MM.1S (cell line): ENCODE data around the gene ENPP3.

Experiments used
- DNase-seq: peaks from one replicate; pipeline ENCODE4 v3.0.0-alpha.2; 2015
- H2AFZ ChIP-seq: fragments of 300-600 bp; sonication (generic); 2 replicates; pipeline ENCODE4 v1.6.0; 2016; ENCODE audit warnings: antibody characterized with exemption, low read length
- H3F3A ChIP-seq: fragments of 300-600 bp; sonication (generic); 2 replicates; pipeline ENCODE4 v1.6.1; 2016; ENCODE audit warnings: mild to moderate bottlenecking, antibody characterized with exemption, low read length, moderate library complexity, mixed read lengths; ENCODE audit not compliant: insufficient read depth
- H3K27ac ChIP-seq: fragments of 300-600 bp; sonication (generic); 2 replicates; pipeline ENCODE4 v1.5.1; 2016; ENCODE audit warnings: mild to moderate bottlenecking, low read length
- H3K27me3 ChIP-seq: fragments of 300-600 bp; sonication (generic); replicated peaks from 2 replicates; pipeline ENCODE4 v1.6.0; 2016; ENCODE audit warnings: low read length; ENCODE audit not compliant: insufficient read depth
- H3K36me3 ChIP-seq: fragments of 300-600 bp; sonication (generic); replicated peaks from 2 replicates; pipeline ENCODE4 v1.6.1; 2016; ENCODE audit warnings: mild to moderate bottlenecking, low read length, mixed read lengths; ENCODE audit not compliant: insufficient read depth
- H3K4me1 ChIP-seq: fragments of 300-600 bp; sonication (generic); 2 replicates; pipeline ENCODE4 v1.6.1; 2016; ENCODE audit warnings: low read length, mixed read lengths
- H3K4me2 ChIP-seq: fragments of 300-600 bp; sonication (generic); 2 replicates; pipeline ENCODE4 v1.6.0; 2016; ENCODE audit warnings: low read depth, low read length
- H3K4me3 ChIP-seq: fragments of 300-600 bp; sonication (generic); 2 replicates; pipeline ENCODE4 v1.5.1; 2016; ENCODE audit warnings: low read length, mixed read lengths
- H3K79me2 ChIP-seq: fragments of 300-600 bp; sonication (generic); 2 replicates; pipeline ENCODE4 v1.6.1; 2016; ENCODE audit warnings: mixed run types, low read length, mixed read lengths
- H3K9ac ChIP-seq: fragments of 300-600 bp; sonication (generic); 2 replicates; pipeline ENCODE4 v1.6.1; 2016; ENCODE audit warnings: low read length, mixed read lengths
- H3K9me2 ChIP-seq: fragments of 300-600 bp; sonication (generic); replicated peaks from 2 replicates; pipeline ENCODE4 v1.6.1; 2016; ENCODE audit warnings: mild to moderate bottlenecking, low read length, mixed read lengths; ENCODE audit not compliant: insufficient read depth
- H3K9me3 ChIP-seq: fragments of 300-600 bp; sonication (generic); replicated peaks from 2 replicates; pipeline ENCODE4 v1.6.1; 2016; ENCODE audit warnings: mild to moderate bottlenecking, low read length, mixed read lengths; ENCODE audit not compliant: insufficient read depth
- H4K20me1 ChIP-seq: fragments of 300-600 bp; sonication (generic); 2 replicates; pipeline ENCODE4 v1.6.1; 2016; ENCODE audit warnings: mild to moderate bottlenecking, low read length, moderate library complexity, mixed read lengths; ENCODE audit not compliant: insufficient read depth
- EZH2 ChIP-seq: fragments of 300-600 bp; sonication (generic); optimal IDR thresholded peaks from 2 replicates; pipeline ENCODE3; 2017; ENCODE audit warnings: low read depth, mild to moderate bottlenecking, antibody characterized with exemption, low read length, mixed read lengths
- EZH2phosphoT487 ChIP-seq: fragments of 300-600 bp; sonication (generic); IDR thresholded peaks from 2 replicates; pipeline ENCODE4 v1.6.1; 2018; ENCODE audit warnings: antibody characterized with exemption, low read length
- TF ChIP-seq, protein P1 (sequence below): fragments of 300-600 bp; sonication (generic); IDR thresholded peaks from 2 replicates; pipeline ENCODE4 v1.5.1; 2016; ENCODE audit warnings: antibody characterized with exemption, low read length, mixed read lengths

ENPP3 gene

GRCh38 chr6:131692589-131692988, 55.5 kb downstream of the ENPP3 start:
- TF ChIP-seq EZH2 (no peak), EZH2phosphoT487 (no peak)
- TF ChIP-seq, protein P1, sequence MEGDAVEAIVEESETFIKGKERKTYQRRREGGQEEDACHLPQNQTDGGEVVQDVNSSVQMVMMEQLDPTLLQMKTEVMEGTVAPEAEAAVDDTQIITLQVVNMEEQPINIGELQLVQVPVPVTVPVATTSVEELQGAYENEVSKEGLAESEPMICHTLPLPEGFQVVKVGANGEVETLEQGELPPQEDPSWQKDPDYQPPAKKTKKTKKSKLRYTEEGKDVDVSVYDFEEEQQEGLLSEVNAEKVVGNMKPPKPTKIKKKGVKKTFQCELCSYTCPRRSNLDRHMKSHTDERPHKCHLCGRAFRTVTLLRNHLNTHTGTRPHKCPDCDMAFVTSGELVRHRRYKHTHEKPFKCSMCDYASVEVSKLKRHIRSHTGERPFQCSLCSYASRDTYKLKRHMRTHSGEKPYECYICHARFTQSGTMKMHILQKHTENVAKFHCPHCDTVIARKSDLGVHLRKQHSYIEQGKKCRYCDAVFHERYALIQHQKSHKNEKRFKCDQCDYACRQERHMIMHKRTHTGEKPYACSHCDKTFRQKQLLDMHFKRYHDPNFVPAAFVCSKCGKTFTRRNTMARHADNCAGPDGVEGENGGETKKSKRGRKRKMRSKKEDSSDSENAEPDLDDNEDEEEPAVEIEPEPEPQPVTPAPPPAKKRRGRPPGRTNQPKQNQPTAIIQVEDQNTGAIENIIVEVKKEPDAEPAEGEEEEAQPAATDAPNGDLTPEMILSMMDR = no peak
- no peak overlapping the region for H3K4me2 ChIP-seq
- H2AFZ ChIP-seq = no peak overlapping the region
- peaks cover 33% of the 10 kb centered on the region for H3K27me3 ChIP-seq
- H3K9ac ChIP-seq = no peak overlapping the region
- no peaks in the 10 kb centered on the region for H3K36me3 ChIP-seq
- H3F3A ChIP-seq = peaks cover 19% of the 10 kb centered on the region
- H3K79me2 ChIP-seq = no peaks in the 10 kb centered on the region
- H4K20me1 ChIP-seq = no peaks in the 10 kb centered on the region; the same call in 1 of the 2 replicates
- H3K9me2 ChIP-seq = no peaks in the 10 kb centered on the region
- H3K4me1 ChIP-seq = peaks cover 11% of the 10 kb centered on the region
- H3K27ac ChIP-seq = no peak overlapping the region
- DNase-seq = no peak
- no peak overlapping the region for H3K4me3 ChIP-seq
- no peaks in the 10 kb centered on the region for H3K9me3 ChIP-seq

DNA sequence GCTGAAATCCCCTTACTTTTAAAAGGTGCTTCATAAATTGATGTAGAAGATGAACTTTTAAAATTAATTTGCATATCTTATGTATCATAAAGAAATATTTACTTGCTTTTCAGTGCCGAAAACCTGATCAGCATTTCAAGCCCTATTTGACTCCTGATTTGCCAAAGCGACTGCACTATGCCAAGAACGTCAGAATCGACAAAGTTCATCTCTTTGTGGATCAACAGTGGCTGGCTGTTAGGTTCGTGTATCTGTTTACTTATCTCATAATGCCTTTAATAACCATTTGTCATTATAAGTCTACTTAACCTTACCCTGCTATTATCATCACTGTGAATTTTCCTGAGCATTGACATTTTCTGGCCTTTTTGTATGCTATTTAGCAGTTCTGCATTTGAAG, 56.3 kb downstream of the ENPP3 start:
- peaks cover 11% of the 10 kb centered on the region for H3F3A ChIP-seq
- no peak overlapping the region for H3K4me3 ChIP-seq
- no peaks in the 10 kb centered on the region for H3K9me2 ChIP-seq
- H3K4me1 ChIP-seq = peaks cover 6% of the 10 kb centered on the region
- H4K20me1 ChIP-seq = no peaks in the 10 kb centered on the region; the same call in 1 of the 2 replicates
- no peak overlapping the region for H3K9ac ChIP-seq
- peaks cover 28% of the 10 kb centered on the region for H3K27me3 ChIP-seq
- TF ChIP-seq EZH2phosphoT487 (no peak), EZH2 (no peak)
- TF ChIP-seq, protein P1 = no peak
- no peaks in the 10 kb centered on the region for H3K79me2 ChIP-seq
- no peak for DNase-seq
- no peak overlapping the region for H2AFZ ChIP-seq
- H3K4me2 ChIP-seq = no peak overlapping the region
- no peaks in the 10 kb centered on the region for H3K9me3 ChIP-seq
- H3K36me3 ChIP-seq = no peaks in the 10 kb centered on the region
- H3K27ac ChIP-seq = no peak overlapping the region

- H2AFZ ChIP-seq = no peak overlapping the region
- H3K36me3 ChIP-seq = no peaks in the 10 kb centered on the region
- H3K9me3 ChIP-seq = no peaks in the 10 kb centered on the region
- H3K9me2 ChIP-seq = no peaks in the 10 kb centered on the region
- H3K4me2 ChIP-seq = no peak overlapping the region
- no peak overlapping the region for H3K9ac ChIP-seq
- H3K27ac ChIP-seq = no peak overlapping the region
- peak; percentile 58 for DNase-seq
- H3K4me1 ChIP-seq = no peaks in the 10 kb centered on the region
- no peaks in the 10 kb centered on the region; the same call in 1 of the 2 replicates for H4K20me1 ChIP-seq
- TF ChIP-seq, protein P1 = peak; percentile 70
- TF ChIP-seq EZH2 = no peak
- H3K4me3 ChIP-seq = no peak overlapping the region
- H3K27me3 ChIP-seq = peaks cover 20% of the 10 kb centered on the region
- no peaks in the 10 kb centered on the region for H3K79me2 ChIP-seq
- H3F3A ChIP-seq = no peaks in the 10 kb centered on the region
Measured at GRCh38 chr6:131694832-131695426, 57.8 kb downstream of the ENPP3 start.
